ENCODE results near the gene MOXD1.

Gene MOXD1

DNA sequence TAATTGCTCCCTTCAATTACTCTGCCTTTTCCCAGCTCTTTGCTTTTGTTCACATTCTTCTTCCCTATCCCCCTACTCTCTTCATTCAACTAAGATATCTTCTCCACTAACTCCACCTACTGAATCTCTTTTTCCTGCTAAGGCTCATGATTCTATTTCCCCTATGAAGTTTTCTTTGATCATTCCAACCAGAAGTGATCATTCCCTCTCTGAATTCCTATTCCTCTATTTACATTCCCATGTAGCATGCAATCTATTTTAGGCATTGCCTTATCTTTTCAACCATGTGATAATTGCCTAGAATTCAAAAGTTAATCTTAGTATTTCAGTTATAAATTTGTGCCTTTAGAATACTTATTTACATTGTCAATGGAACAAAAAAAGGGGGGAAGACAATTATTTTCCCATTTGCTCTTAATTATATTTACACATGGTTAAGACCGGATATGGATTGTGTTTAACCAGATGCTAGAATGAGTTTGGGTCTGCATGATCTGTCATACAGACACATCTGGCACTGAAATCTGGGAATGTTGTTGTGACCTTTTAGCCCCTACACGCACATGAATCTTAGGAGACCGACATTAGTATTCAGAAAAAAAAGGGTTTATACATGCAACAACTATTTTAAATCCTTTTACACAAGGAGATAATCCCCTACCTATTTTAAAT is 20.8 kb downstream of the MOXD1 start:
- TF ChIP-seq CTCF (IDR thresholded peaks at IDR 0.05; ENCODE audit: low read length, missing control alignments) = no peak
- no peak overlapping the region for H3K4me3 ChIP-seq (replicated peaks; ENCODE audit: low read depth, low read length)
- DNase-seq (ENCODE audit: low read depth) = no peak

GRCh38 chr6:132369526-132369925 is 31.7 kb downstream of the MOXD1 start:
- no peak for TF ChIP-seq CTCF (IDR thresholded peaks at IDR 0.05; ENCODE audit: low read length, missing control alignments)
- DNase-seq (ENCODE audit: low read depth) = peak; percentile 75

GRCh38 chr6:132368916-132369481 is 32.3 kb downstream of the MOXD1 start:
- TF ChIP-seq CTCF (IDR thresholded peaks at IDR 0.05; ENCODE audit: low read length, missing control alignments) = no peak
- no peak for DNase-seq (ENCODE audit: low read depth)
- H3K4me3 ChIP-seq (replicated peaks; ENCODE audit: low read depth, low read length) = no peak overlapping the region

More at GRCh38 chr6:132369526-132369925, 31.7 kb downstream of the MOXD1 start:
- no peak overlapping the region for H3K4me3 ChIP-seq (replicated peaks; ENCODE audit: low read depth, low read length)

DNA sequence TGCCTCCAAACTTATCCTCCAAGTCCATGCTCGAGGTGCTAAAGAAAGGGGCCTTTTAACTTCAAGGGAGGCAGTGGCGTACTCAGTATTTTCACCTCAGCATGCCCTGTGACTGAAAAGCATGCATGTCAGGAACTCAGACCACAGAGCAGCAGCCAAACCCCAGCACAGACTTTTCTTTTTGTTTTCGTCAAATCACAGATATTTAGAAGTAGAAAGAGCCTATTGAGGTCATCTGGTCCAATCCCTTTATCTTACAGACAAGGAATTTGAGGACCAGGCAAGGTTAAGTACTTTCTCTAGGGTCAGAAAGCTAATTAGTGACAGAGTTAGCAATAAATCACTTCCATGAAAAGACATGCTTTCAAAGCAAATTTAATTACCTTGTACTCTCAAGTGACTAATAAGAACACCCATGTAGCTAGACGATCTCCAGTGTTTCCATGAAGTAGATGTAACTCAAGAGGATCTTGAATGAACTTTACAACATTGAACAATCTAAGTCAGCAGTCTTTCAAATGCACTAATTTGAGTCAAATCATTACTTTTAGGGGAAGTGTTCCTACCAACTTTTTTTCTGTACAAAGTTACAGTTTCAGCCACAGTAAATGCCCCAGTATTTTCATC is 35.9 kb downstream of the MOXD1 start:
- no peak for DNase-seq (ENCODE audit: low read depth)
- TF ChIP-seq CTCF (IDR thresholded peaks at IDR 0.05; ENCODE audit: low read length, missing control alignments) = no peak
- H3K4me3 ChIP-seq (replicated peaks; ENCODE audit: low read depth, low read length) = no peak overlapping the region

DNA sequence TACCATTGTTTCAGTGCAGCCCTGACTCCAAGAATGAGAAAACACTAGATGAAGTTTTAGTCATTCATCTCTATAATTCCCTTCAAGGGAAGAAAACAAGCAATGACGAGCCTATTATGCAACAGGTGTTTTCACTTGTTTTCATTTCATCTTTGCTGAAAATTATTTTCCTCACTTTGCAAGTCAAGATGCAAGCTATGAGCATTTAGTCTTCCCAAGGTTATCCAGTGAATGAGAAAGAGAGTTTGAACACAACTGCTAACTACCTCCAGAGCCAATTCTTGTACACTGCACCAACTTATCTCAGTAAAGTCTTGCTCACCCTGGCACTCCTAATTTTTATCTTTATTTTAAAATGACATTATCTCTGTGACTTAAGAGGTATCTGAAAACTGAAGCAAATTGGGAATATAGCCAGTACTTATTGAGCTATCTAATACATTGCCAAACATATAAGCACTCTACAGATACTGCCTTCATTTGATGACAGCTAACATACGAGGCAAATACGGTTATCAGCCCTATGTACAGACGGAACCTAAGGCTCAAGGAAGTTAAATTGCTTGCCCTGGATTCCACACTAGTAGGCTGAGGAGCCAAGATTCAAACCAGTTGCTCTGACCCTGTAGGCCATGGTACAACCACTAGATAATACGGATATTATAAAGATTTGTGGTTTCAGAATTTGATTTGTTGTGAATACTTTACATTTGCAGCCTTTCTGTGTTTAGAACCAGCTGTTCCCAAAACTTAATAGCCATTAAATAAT is 36.8 kb downstream of the MOXD1 start:
- H3K4me3 ChIP-seq (replicated peaks; ENCODE audit: low read depth, low read length) = no peak overlapping the region
- no peak for TF ChIP-seq CTCF (IDR thresholded peaks at IDR 0.05; ENCODE audit: low read length, missing control alignments)
- DNase-seq (ENCODE audit: low read depth) = peak; percentile 18

DNA sequence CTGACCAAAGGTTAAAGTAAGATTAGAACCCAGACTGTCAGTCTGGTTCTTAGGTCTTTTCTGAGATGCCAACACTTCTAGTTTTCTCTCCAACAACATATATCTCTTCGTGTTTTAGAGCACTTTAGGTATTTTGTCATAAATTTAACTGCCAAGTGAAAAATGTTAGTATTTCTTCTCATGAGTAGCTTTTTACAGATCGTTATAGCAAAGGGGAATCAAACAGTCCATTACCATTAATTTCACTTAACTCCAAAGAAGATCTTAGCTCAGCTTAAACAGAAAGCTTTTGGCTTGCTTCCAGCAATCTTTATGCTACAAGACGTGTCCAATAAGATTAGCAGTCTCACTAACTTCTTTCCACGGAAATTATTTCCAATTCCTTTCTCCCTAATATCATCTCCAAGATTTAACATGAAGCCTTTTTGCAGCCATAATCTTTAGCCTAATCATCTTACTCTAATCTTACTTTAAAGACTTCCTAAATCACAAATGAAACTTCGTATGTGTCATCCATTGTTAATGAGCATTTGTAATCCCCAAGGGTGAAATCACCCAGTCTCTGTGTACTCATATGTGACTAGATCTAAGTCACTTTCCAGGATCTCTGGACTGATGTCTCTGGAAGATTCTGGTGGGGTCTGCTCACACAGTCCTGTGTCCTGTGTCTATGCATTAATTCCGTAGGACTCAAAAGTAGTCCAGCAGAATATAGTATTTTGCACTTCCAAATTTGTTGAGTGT is 38.7 kb downstream of the MOXD1 start:
- DNase-seq (ENCODE audit: low read depth) = peak; percentile 25
- no peak overlapping the region for H3K4me3 ChIP-seq (replicated peaks; ENCODE audit: low read depth, low read length)
- no peak for TF ChIP-seq CTCF (IDR thresholded peaks at IDR 0.05; ENCODE audit: low read length, missing control alignments)

All from fibroblast of pulmonary artery (primary cell).